ENCODE measurements around the gene NTSR1.

Gene NTSR1

DNA sequence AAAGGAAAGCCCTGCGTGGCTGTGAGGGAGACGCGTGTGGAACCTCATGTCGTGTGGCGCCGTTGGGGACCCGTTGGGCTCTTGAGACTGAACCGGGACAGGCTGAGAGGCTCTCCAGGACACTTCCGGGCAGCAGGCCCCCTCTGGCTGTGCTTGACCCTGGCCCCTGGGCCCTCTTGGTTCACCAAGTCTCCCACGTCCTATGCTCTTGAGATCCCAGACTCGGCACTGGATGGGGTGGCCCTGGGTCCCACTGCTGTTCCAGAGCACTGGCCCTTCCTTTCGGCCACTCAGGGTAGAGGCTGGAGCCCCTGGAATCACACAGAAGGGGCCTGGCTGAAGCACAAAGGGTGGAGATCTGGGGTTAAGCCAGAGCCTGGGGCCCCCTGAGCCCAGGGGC, 30.4 kb downstream of the NTSR1 start:
- no peak for TF ChIP-seq ZFX (IDR thresholded peaks at IDR 0.05)
- TF ChIP-seq CTCF (conservative IDR thresholded peaks at IDR 0.05) = no peak
- H3K27ac ChIP-seq = no peak overlapping the region

DNA sequence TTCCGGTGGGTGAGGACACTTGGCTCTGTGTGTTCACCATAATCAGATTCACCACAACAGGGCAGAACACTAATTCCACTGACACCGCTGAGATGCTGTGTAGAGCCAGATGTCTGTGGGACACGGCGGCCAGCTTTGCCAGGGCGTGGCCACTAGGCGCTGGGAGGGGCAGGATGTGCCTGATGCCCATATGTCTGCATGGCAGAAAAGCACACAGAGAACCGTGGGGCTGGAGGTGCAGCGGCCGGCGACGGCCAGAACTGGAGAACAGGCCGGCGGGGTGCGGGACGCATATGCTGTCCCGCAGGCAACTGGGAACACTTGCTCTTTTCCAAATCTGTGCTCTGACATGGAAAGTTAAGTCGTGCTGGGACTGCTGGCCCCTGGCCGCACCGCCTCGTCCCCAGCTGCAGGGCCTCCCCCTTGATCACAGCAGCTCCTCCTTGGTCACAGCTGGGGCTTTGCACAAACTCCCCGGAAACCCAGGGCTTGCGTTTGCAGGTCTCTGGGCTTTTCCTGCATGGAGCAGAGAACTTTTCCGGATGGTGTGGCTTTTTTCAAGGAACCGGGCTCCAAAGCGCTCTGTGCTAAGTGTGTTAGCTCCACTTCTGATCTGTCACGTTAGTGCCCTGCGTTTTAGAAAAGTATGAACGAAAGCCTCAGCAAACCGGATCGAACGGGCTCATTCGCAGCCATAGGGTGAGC, 31.1 kb downstream of the NTSR1 start:
- no peak overlapping the region for H3K27ac ChIP-seq
- TF ChIP-seq CTCF (conservative IDR thresholded peaks at IDR 0.05) = no peak
- TF ChIP-seq ZFX (IDR thresholded peaks at IDR 0.05) = no peak

DNA sequence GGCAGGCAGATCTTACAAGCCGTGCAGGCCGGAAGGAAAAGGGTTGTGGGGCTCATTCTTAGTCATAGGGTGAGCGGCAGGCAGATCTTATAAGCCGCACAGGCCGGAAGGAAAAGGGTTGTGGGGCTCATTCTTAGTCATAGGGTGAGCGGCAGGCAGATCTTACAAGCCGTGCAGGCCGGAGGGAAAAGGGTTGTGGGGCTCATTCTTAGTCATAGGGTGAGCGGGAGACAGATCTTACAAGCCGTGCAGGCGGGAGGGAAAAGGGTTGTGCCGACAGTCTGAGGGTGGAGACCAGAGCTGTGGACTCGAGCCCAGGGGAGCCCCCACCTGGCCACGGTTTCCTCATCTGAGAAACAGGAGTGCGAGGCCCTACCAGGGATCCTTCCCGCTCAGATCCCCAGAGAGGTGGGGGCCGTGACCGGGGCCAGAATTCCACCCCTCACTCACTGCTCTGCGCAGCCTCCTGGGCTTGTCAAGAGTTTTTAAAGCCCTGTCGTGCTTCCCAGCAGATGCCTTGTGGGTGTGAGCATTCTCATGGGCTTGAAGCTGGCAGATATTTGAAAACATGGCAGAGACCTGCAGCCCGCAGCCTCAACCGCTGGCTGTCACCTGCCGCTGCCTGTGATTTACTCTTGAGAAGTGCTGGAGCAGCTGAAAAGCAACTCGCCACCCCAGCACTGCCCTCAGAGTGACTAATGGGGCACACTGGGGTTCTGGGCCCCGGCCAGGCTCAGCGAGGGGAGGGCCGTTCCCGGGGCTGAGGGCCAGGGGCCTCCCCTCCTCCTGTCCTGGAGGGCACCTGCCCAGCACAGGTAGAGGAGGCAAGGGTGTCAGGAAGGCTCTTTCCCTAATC, 31.9 kb downstream of the NTSR1 start:
- TF ChIP-seq CTCF (conservative IDR thresholded peaks at IDR 0.05) = no peak
- TF ChIP-seq ZFX (IDR thresholded peaks at IDR 0.05) = no peak
- H3K27ac ChIP-seq = no peak overlapping the region

- H3K27ac ChIP-seq = no peak overlapping the region
- TF ChIP-seq CTCF (conservative IDR thresholded peaks at IDR 0.05) = no peak
- no peak for TF ChIP-seq ZFX (IDR thresholded peaks at IDR 0.05)
Measured at GRCh38 chr20:62741191-62741691, 32.6 kb downstream of the NTSR1 start.

DNA sequence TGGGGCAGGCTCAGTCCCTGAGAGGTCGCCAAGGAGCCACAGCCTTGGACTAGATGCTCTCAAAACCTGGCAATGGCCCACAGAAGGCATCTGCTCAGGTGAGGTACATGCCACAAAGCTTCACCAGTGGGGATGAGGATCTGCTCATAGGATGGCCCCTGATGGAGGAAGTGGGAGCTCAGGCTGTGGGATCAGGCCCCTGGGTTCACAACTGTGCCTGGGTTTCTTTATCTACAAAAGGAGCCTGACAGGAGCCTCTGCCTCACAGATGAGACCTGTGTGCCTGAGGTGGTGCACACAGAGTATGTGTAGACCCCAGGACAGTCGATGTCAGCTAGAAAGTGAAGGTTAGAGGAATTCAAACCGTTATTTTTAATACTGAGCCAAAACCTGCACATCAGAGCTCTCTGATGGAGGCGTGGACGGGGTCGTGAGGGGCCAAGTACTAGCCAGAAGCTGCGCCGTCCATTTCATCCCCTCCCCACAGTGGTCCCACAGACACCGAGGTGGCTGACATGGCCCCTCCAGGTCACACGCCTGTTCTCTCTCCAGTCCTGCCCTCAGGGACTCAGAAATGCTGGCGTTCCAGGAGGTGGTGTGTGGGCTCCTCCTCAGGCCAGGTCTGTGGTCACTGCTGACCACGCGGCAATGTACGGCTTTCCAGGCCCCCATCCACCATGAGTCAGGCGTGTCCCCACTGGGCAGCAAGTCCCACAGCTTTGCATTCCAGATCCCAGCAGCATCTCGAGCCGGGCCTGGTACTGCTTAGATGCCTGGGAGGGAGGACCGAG, 33.3 kb downstream of the NTSR1 start:
- TF ChIP-seq ZFX (IDR thresholded peaks at IDR 0.05) (no peak), CTCF (conservative IDR thresholded peaks at IDR 0.05) (no peak)
- H3K27ac ChIP-seq = no peak overlapping the region

DNA sequence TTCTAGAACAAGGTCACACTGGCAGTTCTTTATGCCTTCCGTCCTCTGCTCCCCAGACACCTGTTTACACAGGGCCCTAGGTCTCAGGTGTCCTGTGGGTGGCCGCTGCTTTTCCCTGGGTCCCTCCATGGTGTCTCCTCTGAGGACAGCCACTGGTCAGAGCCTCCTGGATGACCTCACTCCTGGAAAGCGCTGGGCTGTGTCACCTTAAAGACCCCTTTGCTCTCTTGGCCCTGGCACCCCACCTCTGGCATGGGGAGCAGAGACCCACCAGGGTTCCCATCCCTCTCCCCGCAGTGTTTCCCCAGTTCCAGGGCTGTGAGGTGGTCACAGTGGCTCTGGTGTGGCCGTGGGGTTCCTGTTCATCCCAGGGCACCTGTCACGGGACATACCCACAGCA, 33.9 kb downstream of the NTSR1 start:
- TF ChIP-seq CTCF (conservative IDR thresholded peaks at IDR 0.05) (no peak), ZFX (IDR thresholded peaks at IDR 0.05) (no peak)

More for the DNA sequence above, 33.9 kb downstream of the NTSR1 start:
- no peak overlapping the region for H3K27ac ChIP-seq

Measured in C4-2B (cell line).